Progenitor cell of endocrine pancreas (in vitro differentiated cells): ENCODE results near the gene CAMKMT. TPM values are rescaled to one million over a fixed set of nuclear protein-coding genes. Genes with fewer than 3 reads are reported as not detected.
A peak's percentile ranks its signal among the peaks of the same experiment; 100 is the strongest.

ENCODE experiments used
- DNase-seq: peaks from one replicate; pipeline ENCODE4 v3.0.0; 2021; ENCODE audit warnings: low spot score; ENCODE audit not compliant: unreplicated experiment
- H3K27ac Mint-ChIP-seq: 2 replicates; pipeline ENCODE4 v1.8.0; 2021; ENCODE audit warnings: mild to moderate bottlenecking, moderate library complexity, mixed read lengths
- H3K27me3 Mint-ChIP-seq: 2 replicates; pipeline ENCODE4 v1.8.0; 2021; ENCODE audit warnings: mixed read lengths
- H3K36me3 Mint-ChIP-seq: 2 replicates; pipeline ENCODE4 v1.8.0; 2022; ENCODE audit warnings: mixed read lengths; ENCODE audit not compliant: insufficient read depth
- H3K4me1 Mint-ChIP-seq: 2 replicates; pipeline ENCODE4 v1.8.0; 2021; ENCODE audit warnings: low read depth, mixed read lengths
- H3K4me3 Mint-ChIP-seq: 2 replicates; pipeline ENCODE4 v1.8.0; 2021; ENCODE audit warnings: low read depth, mild to moderate bottlenecking, moderate library complexity, mixed read lengths
- H3K9me3 Mint-ChIP-seq: 2 replicates; pipeline ENCODE4 v1.8.0; 2021; ENCODE audit warnings: low read depth, mixed read lengths
- total RNA-seq: library from RNA; stranded (reverse); gene quantifications from 2 replicates; pipeline ENCODE4 v1.2.1, GENCODE V29; 2021
- TF ChIP-seq, protein P1 (sequence below): fragments of 200-600 bp; sonication (generic); IDR thresholded peaks from one replicate; pipeline ENCODE4 v1.5.0; 2021; ENCODE audit warnings: antibody characterized with exemption, mild to moderate bottlenecking; ENCODE audit not compliant: unreplicated experiment

The CAMKMT gene
- total RNA-seq, 1 donor from 2014 or later, result 20.3 TPM

GRCh38 chr2:44787663-44788062 is 425.9 kb downstream of the CAMKMT start:
- Mint-ChIP-seq H3K4me1 (no peaks in the 10 kb centered on the region), H3K27me3 (peaks cover 18% of the 10 kb centered on the region)

GRCh38 chr2:44789446-44789845 is 427.7 kb downstream of the CAMKMT start:
- Mint-ChIP-seq H3K27me3 (peaks cover 18% of the 10 kb centered on the region), H3K9me3 (no peaks in the 10 kb centered on the region), H3K4me3 (no peak overlapping the region), H3K36me3 (no peaks in the 10 kb centered on the region), H3K27ac (no peak overlapping the region), H3K4me1 (no peaks in the 10 kb centered on the region)
- TF ChIP-seq, protein P1, sequence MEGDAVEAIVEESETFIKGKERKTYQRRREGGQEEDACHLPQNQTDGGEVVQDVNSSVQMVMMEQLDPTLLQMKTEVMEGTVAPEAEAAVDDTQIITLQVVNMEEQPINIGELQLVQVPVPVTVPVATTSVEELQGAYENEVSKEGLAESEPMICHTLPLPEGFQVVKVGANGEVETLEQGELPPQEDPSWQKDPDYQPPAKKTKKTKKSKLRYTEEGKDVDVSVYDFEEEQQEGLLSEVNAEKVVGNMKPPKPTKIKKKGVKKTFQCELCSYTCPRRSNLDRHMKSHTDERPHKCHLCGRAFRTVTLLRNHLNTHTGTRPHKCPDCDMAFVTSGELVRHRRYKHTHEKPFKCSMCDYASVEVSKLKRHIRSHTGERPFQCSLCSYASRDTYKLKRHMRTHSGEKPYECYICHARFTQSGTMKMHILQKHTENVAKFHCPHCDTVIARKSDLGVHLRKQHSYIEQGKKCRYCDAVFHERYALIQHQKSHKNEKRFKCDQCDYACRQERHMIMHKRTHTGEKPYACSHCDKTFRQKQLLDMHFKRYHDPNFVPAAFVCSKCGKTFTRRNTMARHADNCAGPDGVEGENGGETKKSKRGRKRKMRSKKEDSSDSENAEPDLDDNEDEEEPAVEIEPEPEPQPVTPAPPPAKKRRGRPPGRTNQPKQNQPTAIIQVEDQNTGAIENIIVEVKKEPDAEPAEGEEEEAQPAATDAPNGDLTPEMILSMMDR, result no peak
- no peak for DNase-seq

More at GRCh38 chr2:44787663-44788062, 425.9 kb downstream of the CAMKMT start:
- H3K4me3 Mint-ChIP-seq, result no peak overlapping the region
- no peak for DNase-seq
- TF ChIP-seq, protein P1, result no peak
- no peak overlapping the region for H3K27ac Mint-ChIP-seq
- no peaks in the 10 kb centered on the region for H3K36me3 Mint-ChIP-seq
- peaks cover 3% of the 10 kb centered on the region for H3K9me3 Mint-ChIP-seq

GRCh38 chr2:44789971-44790721 is 428.4 kb downstream of the CAMKMT start:
- Mint-ChIP-seq H3K4me3 (no peak overlapping the region), H3K4me1 (no peaks in the 10 kb centered on the region), H3K36me3 (no peaks in the 10 kb centered on the region), H3K27me3 (peaks cover 18% of the 10 kb centered on the region), H3K9me3 (no peaks in the 10 kb centered on the region), H3K27ac (no peak overlapping the region)
- DNase-seq, result no peak
- TF ChIP-seq, protein P1, result no peak

DNA sequence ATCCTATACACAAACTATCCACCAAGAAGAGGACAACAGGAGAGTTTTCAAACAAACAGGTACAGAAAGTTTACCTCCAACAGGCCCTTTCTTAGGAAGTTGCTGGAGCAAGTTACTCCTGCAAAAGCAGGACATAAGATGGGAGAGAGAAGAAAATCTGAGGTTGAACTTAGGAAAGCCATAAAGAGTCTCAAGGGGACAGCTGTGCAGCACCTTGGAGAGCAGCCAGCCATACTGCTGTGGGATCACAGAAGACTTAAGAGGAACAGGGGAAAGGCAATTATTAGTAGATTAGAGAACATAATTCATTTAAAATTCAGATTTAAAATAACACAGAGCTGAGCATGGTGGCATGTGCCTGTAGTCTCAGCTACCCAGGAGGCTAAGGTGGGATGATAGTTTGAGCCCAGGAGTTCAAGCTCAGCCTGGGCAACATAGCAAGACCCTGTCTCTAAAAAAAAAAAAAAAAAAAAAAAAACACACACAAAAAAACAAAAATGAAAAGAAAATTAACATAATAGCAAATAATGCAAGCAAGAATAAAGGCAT is 431.6 kb downstream of the CAMKMT start:
- DNase-seq, result peak; percentile 32
- TF ChIP-seq, protein P1, result no peak
- no peaks in the 10 kb centered on the region for H3K9me3 Mint-ChIP-seq
- H3K27me3 Mint-ChIP-seq, result peaks cover 31% of the 10 kb centered on the region
- H3K27ac Mint-ChIP-seq, result no peak overlapping the region
- no peaks in the 10 kb centered on the region for H3K36me3 Mint-ChIP-seq
- no peak overlapping the region for H3K4me3 Mint-ChIP-seq
- H3K4me1 Mint-ChIP-seq, result no peaks in the 10 kb centered on the region

DNA sequence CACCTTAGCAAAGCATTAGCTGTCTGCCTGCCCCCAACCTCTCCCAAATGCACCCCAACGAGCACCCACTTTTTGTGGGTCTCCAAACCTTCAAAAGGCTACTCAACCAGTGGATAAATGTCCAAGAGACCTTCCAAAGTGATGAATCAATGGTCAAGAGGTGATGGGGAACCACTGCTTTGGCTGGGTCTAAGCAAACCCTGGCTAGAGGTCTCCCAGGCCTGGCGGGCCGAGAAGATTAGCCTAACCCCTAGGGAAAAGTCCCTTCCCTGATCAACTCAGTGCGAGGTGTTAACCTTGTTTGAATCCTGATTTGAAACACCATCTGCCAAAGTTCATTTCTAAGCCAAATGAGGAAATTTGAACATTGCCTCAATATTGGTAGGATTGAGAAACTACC is 435.0 kb downstream of the CAMKMT start:
- TF ChIP-seq, protein P1, result no peak
- Mint-ChIP-seq H3K9me3 (no peaks in the 10 kb centered on the region), H3K27ac (no peak overlapping the region), H3K4me3 (no peak overlapping the region), H3K4me1 (peaks cover 2% of the 10 kb centered on the region), H3K27me3 (peaks cover 50% of the 10 kb centered on the region), H3K36me3 (no peaks in the 10 kb centered on the region)
- no peak for DNase-seq
